Measurements from ENCODE around the gene RFX8.

The RFX8 gene

GRCh38 chr2:101486258-101486701 is 11.4 kb upstream of the RFX8 start:
- DNase-seq (ENCODE audit: low read depth): no peak
- H3K4me3 ChIP-seq (ENCODE audit: low read depth, low read length): no peak overlapping the region
- TF ChIP-seq, protein P1, sequence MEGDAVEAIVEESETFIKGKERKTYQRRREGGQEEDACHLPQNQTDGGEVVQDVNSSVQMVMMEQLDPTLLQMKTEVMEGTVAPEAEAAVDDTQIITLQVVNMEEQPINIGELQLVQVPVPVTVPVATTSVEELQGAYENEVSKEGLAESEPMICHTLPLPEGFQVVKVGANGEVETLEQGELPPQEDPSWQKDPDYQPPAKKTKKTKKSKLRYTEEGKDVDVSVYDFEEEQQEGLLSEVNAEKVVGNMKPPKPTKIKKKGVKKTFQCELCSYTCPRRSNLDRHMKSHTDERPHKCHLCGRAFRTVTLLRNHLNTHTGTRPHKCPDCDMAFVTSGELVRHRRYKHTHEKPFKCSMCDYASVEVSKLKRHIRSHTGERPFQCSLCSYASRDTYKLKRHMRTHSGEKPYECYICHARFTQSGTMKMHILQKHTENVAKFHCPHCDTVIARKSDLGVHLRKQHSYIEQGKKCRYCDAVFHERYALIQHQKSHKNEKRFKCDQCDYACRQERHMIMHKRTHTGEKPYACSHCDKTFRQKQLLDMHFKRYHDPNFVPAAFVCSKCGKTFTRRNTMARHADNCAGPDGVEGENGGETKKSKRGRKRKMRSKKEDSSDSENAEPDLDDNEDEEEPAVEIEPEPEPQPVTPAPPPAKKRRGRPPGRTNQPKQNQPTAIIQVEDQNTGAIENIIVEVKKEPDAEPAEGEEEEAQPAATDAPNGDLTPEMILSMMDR (IDR thresholded peaks at IDR 0.05; ENCODE audit: control insufficient read depth, extremely low read depth, insufficient read depth): no peak

DNA sequence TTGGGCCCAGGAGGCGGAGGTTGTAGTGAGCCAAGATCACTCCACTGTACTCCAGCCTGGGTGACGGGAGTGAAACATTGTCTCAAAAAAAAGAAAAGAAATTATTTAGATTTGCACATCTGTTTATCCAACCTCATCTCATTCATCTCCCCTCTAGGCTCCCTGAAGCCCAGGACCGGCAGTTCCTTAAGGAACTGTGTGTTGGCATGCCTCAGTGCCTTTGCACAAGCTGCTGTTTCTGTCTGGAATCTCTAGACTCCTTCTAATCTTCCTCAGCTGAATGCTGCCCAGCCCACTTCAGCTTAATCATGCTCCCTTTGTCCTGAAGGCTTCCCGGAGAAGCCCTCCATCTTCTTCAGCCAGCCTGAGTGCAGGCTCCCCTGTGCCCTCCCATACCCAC is 10.9 kb upstream of the RFX8 start:
- no peak overlapping the region for H3K4me3 ChIP-seq (ENCODE audit: low read depth, low read length)
- TF ChIP-seq, protein P1 (IDR thresholded peaks at IDR 0.05; ENCODE audit: control insufficient read depth, extremely low read depth, insufficient read depth): no peak
- no peak for DNase-seq (ENCODE audit: low read depth)

- H3K4me3 ChIP-seq (ENCODE audit: low read depth, low read length): no peak overlapping the region
- TF ChIP-seq, protein P1 (IDR thresholded peaks at IDR 0.05; ENCODE audit: control insufficient read depth, extremely low read depth, insufficient read depth): no peak
- DNase-seq (ENCODE audit: low read depth): no peak
These were observed 5.9 kb upstream of the RFX8 start for GRCh38 chr2:101480764-101481163.

DNA sequence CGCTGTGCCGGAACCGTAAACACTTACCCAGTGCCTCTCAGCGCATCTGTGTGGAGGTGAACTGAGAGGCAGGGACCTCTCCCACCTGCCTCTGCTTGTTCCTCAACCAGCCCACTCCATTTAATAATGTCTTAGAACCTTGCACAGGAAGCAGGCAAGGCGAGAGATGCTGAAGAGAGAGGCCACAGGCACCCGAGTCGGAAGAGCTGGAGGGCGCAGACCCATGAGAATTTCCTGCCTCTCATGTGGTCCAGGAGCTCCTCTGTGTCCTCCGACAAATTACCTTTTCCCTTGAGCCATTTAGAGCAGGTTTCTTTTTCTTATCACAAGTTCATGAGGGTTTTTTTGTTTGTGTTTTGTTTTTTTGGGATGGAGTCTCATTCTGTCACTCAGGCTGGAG is 4.9 kb upstream of the RFX8 start:
- TF ChIP-seq, protein P1 (IDR thresholded peaks at IDR 0.05; ENCODE audit: control insufficient read depth, extremely low read depth, insufficient read depth): no peak
- DNase-seq (ENCODE audit: low read depth): no peak
- no peak overlapping the region for H3K4me3 ChIP-seq (ENCODE audit: low read depth, low read length)

GRCh38 chr2:101479328-101479727 is 4.4 kb upstream of the RFX8 start:
- H3K4me3 ChIP-seq (ENCODE audit: low read depth, low read length): no peak overlapping the region
- TF ChIP-seq, protein P1 (IDR thresholded peaks at IDR 0.05; ENCODE audit: control insufficient read depth, extremely low read depth, insufficient read depth): no peak

DNA sequence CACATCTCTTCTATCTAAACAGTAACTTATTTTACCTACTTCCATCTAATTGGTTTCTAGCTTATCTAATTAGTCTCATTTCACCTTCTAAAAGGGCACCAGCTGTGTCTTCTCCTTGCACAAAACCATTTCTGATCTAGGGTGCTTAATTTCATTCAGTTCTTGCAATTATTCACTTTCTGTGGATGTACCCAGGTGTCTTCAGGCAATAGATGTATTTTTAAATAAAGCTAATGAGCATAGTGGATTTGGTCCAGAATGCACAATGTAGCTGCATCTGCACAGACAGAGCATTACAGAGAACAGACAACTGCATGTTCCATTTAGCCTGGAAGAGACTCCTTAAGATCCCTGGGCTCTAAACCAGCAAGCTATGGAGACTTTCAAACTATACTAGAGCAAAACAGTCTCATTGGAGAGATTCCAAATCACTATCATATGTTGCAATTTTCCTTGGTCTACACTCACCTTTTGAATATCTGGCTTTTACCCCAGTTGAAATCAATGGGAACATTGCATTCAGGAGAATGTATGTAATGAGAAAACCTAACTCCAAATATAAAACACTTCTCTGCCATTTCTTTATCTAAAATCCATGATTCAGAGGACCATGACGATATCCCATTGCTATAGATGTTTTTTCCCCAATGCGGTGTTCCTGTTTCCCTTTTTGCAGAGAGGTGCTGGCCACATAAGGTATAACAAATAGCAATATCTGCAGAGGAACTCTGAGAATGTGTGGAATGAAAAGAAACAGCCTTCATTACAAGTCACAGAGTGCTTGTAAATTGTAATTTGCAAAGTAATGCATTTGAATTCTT is 3.5 kb upstream of the RFX8 start:
- H3K4me3 ChIP-seq (ENCODE audit: low read depth, low read length): no peak overlapping the region
- DNase-seq (ENCODE audit: low read depth): no peak
- TF ChIP-seq, protein P1 (IDR thresholded peaks at IDR 0.05; ENCODE audit: control insufficient read depth, extremely low read depth, insufficient read depth): no peak

More at GRCh38 chr2:101479328-101479727, 4.4 kb upstream of the RFX8 start:
- no peak for DNase-seq (ENCODE audit: low read depth)

DNA sequence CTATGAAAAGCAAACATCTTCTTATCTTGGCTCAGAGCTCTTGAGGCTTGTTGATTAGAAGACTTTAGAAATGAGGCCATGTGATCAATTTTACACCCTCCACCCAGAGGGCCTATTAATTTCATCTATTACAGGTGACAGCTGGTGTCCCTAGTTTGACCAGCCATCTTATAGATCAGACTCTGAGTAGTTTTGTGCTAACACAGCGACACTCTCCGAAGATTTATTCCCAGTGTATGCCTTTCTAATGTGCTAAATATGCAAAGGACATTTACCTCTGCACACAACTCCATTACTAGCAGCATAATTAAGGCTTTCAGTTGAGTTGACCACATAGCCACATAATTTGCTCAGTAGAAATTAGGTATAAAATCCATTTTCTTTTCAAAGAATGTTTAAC is 2.6 kb upstream of the RFX8 start:
- TF ChIP-seq, protein P1 (IDR thresholded peaks at IDR 0.05; ENCODE audit: control insufficient read depth, extremely low read depth, insufficient read depth): no peak
- DNase-seq (ENCODE audit: low read depth): no peak

More for the DNA sequence above, 2.6 kb upstream of the RFX8 start:
- no peak overlapping the region for H3K4me3 ChIP-seq (ENCODE audit: low read depth, low read length)

All from LNCaP clone FGC (cell line).